Fibroblast of lung (primary cell): ENCODE data around the gene TAL2.

Experiments
- EZH2 ChIP-seq: IDR thresholded peaks from 2 replicates; pipeline ENCODE4 v1.5.1; 2012; ENCODE audit warnings: low read length, control low read depth, mild to moderate bottlenecking; ENCODE audit errors: missing control alignments
- TF ChIP-seq, protein P1 (sequence below), 2 donors: IDR thresholded peaks in 1 of 2; conservative IDR thresholded peaks in 1 of 2; 1 replicate in 1 of 2; 2 replicates in 1 of 2; pipeline ENCODE4 v1.5.1; 2011 to 2012; ENCODE audit warnings: low read length in 2 of 2, control low read depth in 1 of 2, inconsistent platforms in 1 of 2, low read depth in 1 of 2, mild to moderate bottlenecking in 1 of 2

DNA sequence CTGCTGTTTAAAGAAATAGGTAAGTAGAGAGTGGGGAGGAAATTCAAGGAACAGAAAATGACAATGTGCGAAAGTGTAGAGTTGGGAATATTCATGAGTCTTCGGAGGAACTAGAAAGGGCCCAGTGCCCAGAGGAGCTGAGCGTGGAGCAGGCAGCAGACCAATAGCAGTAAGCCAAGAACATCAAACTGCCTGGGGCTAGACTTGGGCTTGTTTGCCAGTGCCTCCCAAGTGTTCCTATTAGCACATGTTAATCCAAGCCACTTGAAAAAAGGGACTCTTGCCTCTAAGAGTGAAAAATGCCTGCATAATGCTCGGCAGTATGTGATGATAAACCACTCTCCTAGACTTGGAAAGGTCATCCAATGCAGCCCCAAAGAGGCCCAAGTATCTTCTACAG, 1.2 kb upstream of the TAL2 start:
- TF ChIP-seq, protein P1, sequence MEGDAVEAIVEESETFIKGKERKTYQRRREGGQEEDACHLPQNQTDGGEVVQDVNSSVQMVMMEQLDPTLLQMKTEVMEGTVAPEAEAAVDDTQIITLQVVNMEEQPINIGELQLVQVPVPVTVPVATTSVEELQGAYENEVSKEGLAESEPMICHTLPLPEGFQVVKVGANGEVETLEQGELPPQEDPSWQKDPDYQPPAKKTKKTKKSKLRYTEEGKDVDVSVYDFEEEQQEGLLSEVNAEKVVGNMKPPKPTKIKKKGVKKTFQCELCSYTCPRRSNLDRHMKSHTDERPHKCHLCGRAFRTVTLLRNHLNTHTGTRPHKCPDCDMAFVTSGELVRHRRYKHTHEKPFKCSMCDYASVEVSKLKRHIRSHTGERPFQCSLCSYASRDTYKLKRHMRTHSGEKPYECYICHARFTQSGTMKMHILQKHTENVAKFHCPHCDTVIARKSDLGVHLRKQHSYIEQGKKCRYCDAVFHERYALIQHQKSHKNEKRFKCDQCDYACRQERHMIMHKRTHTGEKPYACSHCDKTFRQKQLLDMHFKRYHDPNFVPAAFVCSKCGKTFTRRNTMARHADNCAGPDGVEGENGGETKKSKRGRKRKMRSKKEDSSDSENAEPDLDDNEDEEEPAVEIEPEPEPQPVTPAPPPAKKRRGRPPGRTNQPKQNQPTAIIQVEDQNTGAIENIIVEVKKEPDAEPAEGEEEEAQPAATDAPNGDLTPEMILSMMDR (conservative IDR thresholded peaks at IDR 0.05 in 1 of 2, IDR thresholded peaks at IDR 0.05 in 1 of 2; ENCODE audit: low read depth in 1 of 2, low read length in 2 of 2): no peak
- TF ChIP-seq EZH2: no peak
